WI38 (cell line): Measurements from ENCODE around the gene GCHFR.
A peak's percentile ranks its signal among the peaks of the same experiment; 100 is the strongest.

Source experiments
- H3K4me3 ChIP-seq: 2 replicates; pipeline ENCODE4 v1.5.1; 2011; ENCODE audit warnings: low read depth, mild to moderate bottlenecking, control low read depth, low read length
- TF ChIP-seq, protein P1 (sequence below): IDR thresholded peaks from 2 replicates; pipeline ENCODE4 v1.5.1; 2012; ENCODE audit warnings: low read depth, mild to moderate bottlenecking, control low read depth, low read length

Gene GCHFR

DNA sequence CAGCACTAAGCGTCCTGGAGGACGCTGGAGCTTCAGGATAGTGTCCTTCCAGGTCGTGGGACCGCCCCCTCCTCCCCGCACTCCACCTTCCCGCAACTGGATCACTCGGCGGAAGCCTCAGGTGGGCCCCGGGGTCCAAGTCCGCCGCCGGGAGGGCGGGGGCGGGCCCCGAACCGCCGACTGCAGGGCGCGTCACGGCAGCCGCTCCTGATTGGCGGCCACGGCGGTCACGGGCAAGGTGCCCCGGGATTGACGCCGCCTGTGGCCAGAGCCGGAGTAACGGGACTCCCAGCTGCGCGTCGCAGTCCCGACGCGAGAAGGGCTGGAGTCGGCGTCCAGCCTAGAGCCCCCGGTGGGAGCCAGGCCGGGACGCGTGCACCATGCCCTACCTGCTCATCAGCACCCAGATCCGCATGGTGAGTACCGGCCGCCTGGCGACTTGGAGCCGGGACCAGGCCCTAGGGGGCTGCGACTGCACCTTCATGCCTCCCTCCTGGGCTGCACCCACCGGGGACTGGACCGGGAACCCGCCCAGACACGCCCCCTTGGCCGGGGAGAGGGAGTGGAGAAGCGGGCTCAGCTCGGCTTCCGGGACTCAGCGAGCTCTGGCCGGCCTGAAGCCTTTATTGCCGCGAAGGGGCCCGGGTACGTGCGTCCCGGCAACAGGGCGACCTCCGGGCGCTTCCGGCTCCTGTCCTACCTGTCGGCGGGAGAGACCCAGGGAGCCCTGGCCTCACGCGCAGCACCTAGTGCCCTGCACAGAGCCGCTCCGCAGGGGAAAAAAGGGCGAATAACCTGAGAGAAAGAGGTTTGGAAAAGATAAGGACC lies at the start of gene GCHFR:
Gene GCHFR (plus strand): TSS at position 268 of the 828 bp plus-strand sequence. CDS start 113 bp downstream, at position 381.
- TF ChIP-seq, protein P1, sequence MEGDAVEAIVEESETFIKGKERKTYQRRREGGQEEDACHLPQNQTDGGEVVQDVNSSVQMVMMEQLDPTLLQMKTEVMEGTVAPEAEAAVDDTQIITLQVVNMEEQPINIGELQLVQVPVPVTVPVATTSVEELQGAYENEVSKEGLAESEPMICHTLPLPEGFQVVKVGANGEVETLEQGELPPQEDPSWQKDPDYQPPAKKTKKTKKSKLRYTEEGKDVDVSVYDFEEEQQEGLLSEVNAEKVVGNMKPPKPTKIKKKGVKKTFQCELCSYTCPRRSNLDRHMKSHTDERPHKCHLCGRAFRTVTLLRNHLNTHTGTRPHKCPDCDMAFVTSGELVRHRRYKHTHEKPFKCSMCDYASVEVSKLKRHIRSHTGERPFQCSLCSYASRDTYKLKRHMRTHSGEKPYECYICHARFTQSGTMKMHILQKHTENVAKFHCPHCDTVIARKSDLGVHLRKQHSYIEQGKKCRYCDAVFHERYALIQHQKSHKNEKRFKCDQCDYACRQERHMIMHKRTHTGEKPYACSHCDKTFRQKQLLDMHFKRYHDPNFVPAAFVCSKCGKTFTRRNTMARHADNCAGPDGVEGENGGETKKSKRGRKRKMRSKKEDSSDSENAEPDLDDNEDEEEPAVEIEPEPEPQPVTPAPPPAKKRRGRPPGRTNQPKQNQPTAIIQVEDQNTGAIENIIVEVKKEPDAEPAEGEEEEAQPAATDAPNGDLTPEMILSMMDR: no peak
- peak within 1 kb of the TSS; percentile 60 for H3K4me3 ChIP-seq

DNA sequence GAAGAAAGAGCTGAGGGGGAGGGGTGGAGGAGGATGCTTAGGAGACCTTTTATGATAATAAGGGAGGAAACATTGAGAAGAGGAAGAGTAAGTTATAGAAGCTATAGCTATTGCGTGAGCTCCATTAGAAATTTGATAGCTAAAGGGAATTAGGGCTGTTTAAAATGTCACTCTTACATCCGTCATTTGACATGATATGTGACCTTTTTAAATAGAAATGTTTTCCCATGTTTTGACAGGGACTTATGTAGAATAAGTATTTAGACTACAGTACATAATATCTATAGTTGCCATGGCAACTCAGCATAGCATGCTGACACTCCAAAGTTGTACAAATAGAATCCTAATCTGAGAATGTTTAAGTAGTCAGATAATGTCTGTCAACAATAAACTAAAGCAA lies 49.7 kb upstream of the GCHFR start:
- TF ChIP-seq, protein P1: no peak
- no peak overlapping the region for H3K4me3 ChIP-seq

DNA sequence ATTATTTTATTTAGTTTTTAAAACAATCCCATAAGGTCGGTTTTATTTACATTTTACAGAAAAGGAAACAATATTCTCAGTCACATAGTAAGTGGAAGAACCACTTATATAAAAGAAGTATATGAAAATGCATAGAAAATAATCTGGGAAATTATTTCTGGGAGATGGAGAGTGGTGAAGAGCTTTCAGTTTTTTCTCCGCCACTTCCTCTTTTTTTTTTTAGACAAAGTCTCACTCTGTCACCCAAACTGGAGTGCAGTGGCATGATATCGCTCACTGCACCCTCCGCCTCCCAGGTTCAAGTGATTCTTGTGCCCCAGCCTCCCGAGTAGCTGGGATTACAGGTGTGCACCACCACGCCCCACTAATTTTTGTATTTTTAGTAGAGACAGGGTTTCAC lies 47.7 kb upstream of the GCHFR start:
- no peak overlapping the region for H3K4me3 ChIP-seq
- TF ChIP-seq, protein P1: no peak

DNA sequence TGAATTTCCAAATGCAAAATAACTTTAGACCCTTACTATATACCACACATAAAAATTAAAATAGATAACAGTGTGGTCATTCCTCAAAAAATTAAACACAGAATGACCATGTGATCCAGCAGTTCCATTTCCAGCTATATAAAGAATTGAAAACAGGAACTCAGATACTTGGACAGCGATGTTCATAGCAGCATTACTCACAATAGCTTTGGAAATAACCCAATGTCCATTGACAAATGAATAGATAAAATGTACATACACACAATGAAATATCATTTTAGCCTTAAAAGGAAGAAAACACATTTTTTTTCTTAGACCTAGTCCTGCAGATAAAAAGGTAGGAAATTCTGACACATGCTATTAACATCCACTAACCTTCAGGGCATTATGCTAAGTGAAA lies 42.2 kb upstream of the GCHFR start:
- TF ChIP-seq, protein P1: no peak
- H3K4me3 ChIP-seq: no peak overlapping the region

DNA sequence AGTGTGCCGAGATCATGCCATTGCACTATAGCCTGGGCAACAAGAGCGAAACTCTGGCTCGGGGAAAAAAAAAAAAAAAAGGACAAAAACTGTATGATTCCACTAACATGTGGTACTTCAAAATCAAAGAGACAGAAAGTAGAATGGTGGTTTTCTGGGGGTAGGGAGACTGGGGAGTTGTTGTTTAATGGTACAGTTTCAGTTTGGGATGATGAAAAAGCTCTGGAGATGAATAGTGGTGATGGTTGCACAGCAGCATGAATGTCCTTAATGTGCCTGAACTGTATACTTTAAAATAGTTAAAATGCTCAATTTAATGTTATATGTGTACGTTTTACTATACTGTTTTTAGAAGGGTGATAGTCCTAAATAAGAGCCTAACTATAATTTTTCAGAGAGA lies 41.5 kb upstream of the GCHFR start:
- TF ChIP-seq, protein P1: no peak
- H3K4me3 ChIP-seq: no peak overlapping the region

DNA sequence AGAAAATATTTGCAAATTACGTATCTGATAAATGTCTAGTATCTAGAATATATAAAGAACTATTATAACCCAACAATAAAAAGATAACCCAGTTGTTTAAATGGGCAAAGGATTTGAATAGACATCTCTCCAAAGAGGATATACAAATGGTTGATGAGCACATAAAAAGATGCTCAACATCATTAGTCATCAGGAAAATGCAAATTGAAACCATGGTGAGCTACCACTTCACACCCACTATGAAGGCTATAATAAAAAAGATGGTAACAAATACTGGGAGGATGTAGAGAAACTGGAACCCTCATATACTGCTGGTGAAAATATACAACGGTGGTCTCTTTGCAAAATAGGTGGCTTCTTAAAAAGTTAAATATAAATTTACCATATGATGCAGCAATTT lies 40.9 kb upstream of the GCHFR start:
- H3K4me3 ChIP-seq: no peak overlapping the region
- TF ChIP-seq, protein P1: no peak

DNA sequence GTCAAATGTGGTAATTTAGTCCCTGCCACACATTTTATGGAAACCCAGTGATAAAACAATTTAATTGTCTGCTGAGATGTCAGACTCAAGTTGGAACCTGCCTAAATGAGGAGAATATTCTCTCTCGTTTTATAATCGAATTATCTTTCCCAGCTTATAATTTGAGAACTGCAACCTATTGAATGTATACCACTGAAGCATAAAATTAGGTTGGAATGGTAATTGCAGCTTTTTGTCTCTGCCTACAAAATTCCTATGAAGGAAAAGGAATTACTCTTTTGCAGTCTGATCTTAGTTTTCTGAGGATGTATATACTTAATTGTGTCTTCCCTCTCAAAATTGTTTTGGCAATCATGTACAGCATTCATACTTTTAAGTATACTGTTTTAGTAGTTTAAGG lies 39.9 kb upstream of the GCHFR start:
- H3K4me3 ChIP-seq: no peak overlapping the region
- TF ChIP-seq, protein P1: no peak
